CD4-positive, CD25-positive, alpha-beta regulatory T cell (primary cell): ENCODE measurements around the gene TCEAL1. TPM values are rescaled to one million over a fixed set of nuclear protein-coding genes. Genes with fewer than 3 reads are reported as not detected.

Experiments used
- ATAC-seq, 2 donors: fragments of 150-1000 bp; cut with Tn5 transposase; one replicate each; pipeline ENCODE4 v1.10.0; 2021; ENCODE audit warnings: low read depth in 2 of 2, moderate number of reproducible peaks in 2 of 2, moderate library complexity in 1 of 2
- DNase-seq, 3 donors: peaks; one replicate each; pipeline versions ENCODE4 v3.0.0 to v3.0.0-alpha.2; 2012 to 2022; ENCODE audit warnings: mixed read lengths in 1 of 3
- H3K27ac ChIP-seq: one replicate; pipeline ENCODE4 v1.7.0; 2013; ENCODE audit warnings: mild to moderate bottlenecking, low read length; ENCODE audit not compliant: insufficient read depth, poor library complexity, severe bottlenecking
- H3K27me3 ChIP-seq: one replicate; pipeline ENCODE4 v1.7.0; 2013; ENCODE audit warnings: low read length; ENCODE audit not compliant: control insufficient read depth, insufficient read depth
- H3K36me3 ChIP-seq: one replicate; pipeline ENCODE4 v1.7.0; 2013; ENCODE audit warnings: mild to moderate bottlenecking, low read length, moderate library complexity; ENCODE audit not compliant: control insufficient read depth, insufficient read depth
- H3K4me1 ChIP-seq: 2 replicates; pipeline ENCODE4 v1.7.0; 2013; ENCODE audit warnings: mild to moderate bottlenecking, low read length; ENCODE audit not compliant: insufficient read depth, control insufficient read depth, poor library complexity, severe bottlenecking
- H3K4me3 ChIP-seq: one replicate; pipeline ENCODE4 v1.7.0; 2013; ENCODE audit warnings: low read depth, mild to moderate bottlenecking, low read length, moderate library complexity
- H3K9me3 ChIP-seq, 2 experiments: 1 replicate in 1 of 2; 2 replicates in 1 of 2; pipeline ENCODE4 v1.7.0; 2013; ENCODE audit warnings: low read length in 2 of 2, mild to moderate bottlenecking in 1 of 2, moderate library complexity in 1 of 2; ENCODE audit not compliant: control insufficient read depth in 2 of 2
- H3K27ac Mint-ChIP-seq, 3 donors: one replicate each; pipeline ENCODE4 v1.8.0; 2020 to 2022; ENCODE audit warnings: mild to moderate bottlenecking in 3 of 3, mixed read lengths in 3 of 3, moderate library complexity in 2 of 3
- H3K27me3 Mint-ChIP-seq: one replicate; pipeline ENCODE4 v1.8.0; 2022; ENCODE audit warnings: mild to moderate bottlenecking, mixed read lengths
- H3K36me3 Mint-ChIP-seq: one replicate; pipeline ENCODE4 v1.8.0; 2020; ENCODE audit warnings: mixed read lengths
- H3K4me1 Mint-ChIP-seq, 4 donors: one replicate each; pipeline ENCODE4 v1.8.0; 2020 to 2022; ENCODE audit warnings: mixed read lengths in 4 of 4, mild to moderate bottlenecking in 1 of 4
- H3K4me3 Mint-ChIP-seq, 4 donors: one replicate each; pipeline ENCODE4 v1.8.0; 2020 to 2022; ENCODE audit warnings: mild to moderate bottlenecking in 4 of 4, mixed read lengths in 4 of 4, moderate library complexity in 3 of 4
- H3K9me3 Mint-ChIP-seq, 7 donors: one replicate each; pipeline ENCODE4 v1.8.0; 2020 to 2022; ENCODE audit warnings: mixed read lengths in 7 of 7, mild to moderate bottlenecking in 3 of 7, moderate library complexity in 2 of 7
- polyA plus RNA-seq, 4 donors: library from polyadenylated mRNA; unstranded; fragments of 300-500 nt; fragmentation: Illumina TruSeq; gene quantifications; one replicate each; pipeline ENCODE4 v1.2.3, GENCODE V29; 2021
- total RNA-seq: library from RNA; stranded (reverse); gene quantifications from one replicate; pipeline ENCODE4 v1.2.3, GENCODE V29; 2022

TCEAL1 gene
- total and polyA plus RNA-seq, 5 donors from 2014 or later = 4.0 to 22.1 (median 15.4) TPM

GRCh38 chrX:103678199-103678993, 49.6 kb downstream of the TCEAL1 start:
- DNase-seq (no peak), ATAC-seq (no peak)
- no peak overlapping the region for H3K4me3 Mint-ChIP-seq
- no peak overlapping the region for H3K4me3 ChIP-seq
- no peaks in the 10 kb centered on the region for H3K9me3 Mint-ChIP-seq
- peaks cover 0 to 7% (median 0%) of the 10 kb centered on the region in 4 donors for H3K4me1 Mint-ChIP-seq
- no peaks in the 10 kb centered on the region for H3K4me1 ChIP-seq
- no peaks in the 10 kb centered on the region for H3K27me3 ChIP-seq
- H3K36me3 ChIP-seq = peaks cover 43% of the 10 kb centered on the region
- H3K27me3 Mint-ChIP-seq = no peaks in the 10 kb centered on the region
- no peak overlapping the region for H3K27ac Mint-ChIP-seq
- no peak overlapping the region for H3K27ac ChIP-seq
- peaks cover 8% of the 10 kb centered on the region for H3K36me3 Mint-ChIP-seq
- H3K9me3 ChIP-seq = no peaks in the 10 kb centered on the region

Other genes with a start within 250 kb of the TCEAL1 start
- not detected for gene RAB40A, start 109.5 kb upstream of the TCEAL1 start, total RNA-seq
- under 1 TPM in 2 of 4 donors, not detected in 2; 0.07 to 0.10 TPM for gene RAB40A, start 109.5 kb upstream of the TCEAL1 start, polyA plus RNA-seq
- gene TCEAL4, start 43.5 kb upstream of the TCEAL1 start, total RNA-seq = 12.0 TPM
- 10 to 100 TPM; 17.5 to 35.1 (median 27.8) TPM for gene TCEAL4, start 43.5 kb upstream of the TCEAL1 start, polyA plus RNA-seq
- 4.8 TPM for gene TCEAL3, start 21.0 kb upstream of the TCEAL1 start, total RNA-seq
- 1 to 10 TPM; 5.4 to 8.8 (median 7.1) TPM for gene TCEAL3, start 21.0 kb upstream of the TCEAL1 start, polyA plus RNA-seq
- gene MORF4L2, start 57.7 kb downstream of the TCEAL1 start, total RNA-seq = 176 TPM
- 10 to 100 TPM; 61.9 to 93.3 (median 77.8) TPM for gene MORF4L2, start 57.7 kb downstream of the TCEAL1 start, polyA plus RNA-seq
- gene TMEM31, start 81.9 kb downstream of the TCEAL1 start, total RNA-seq = not detected
- gene TMEM31, start 81.9 kb downstream of the TCEAL1 start, polyA plus RNA-seq = 1 to 10 TPM in 1 of 4 donors, not detected in 3; 1.0 TPM
- not detected for gene PLP1, start 147.9 kb downstream of the TCEAL1 start, total RNA-seq
- gene PLP1, start 147.9 kb downstream of the TCEAL1 start, polyA plus RNA-seq = not detected
- 0.22 TPM for gene RAB9B, start 203.3 kb downstream of the TCEAL1 start, total RNA-seq
- gene RAB9B, start 203.3 kb downstream of the TCEAL1 start, polyA plus RNA-seq = under 1 TPM in 3 of 4 donors, not detected in 1; 0.05 to 0.17 (median 0.11) TPM